Measurements from ENCODE around the gene MAPK14.

The MAPK14 gene

DNA sequence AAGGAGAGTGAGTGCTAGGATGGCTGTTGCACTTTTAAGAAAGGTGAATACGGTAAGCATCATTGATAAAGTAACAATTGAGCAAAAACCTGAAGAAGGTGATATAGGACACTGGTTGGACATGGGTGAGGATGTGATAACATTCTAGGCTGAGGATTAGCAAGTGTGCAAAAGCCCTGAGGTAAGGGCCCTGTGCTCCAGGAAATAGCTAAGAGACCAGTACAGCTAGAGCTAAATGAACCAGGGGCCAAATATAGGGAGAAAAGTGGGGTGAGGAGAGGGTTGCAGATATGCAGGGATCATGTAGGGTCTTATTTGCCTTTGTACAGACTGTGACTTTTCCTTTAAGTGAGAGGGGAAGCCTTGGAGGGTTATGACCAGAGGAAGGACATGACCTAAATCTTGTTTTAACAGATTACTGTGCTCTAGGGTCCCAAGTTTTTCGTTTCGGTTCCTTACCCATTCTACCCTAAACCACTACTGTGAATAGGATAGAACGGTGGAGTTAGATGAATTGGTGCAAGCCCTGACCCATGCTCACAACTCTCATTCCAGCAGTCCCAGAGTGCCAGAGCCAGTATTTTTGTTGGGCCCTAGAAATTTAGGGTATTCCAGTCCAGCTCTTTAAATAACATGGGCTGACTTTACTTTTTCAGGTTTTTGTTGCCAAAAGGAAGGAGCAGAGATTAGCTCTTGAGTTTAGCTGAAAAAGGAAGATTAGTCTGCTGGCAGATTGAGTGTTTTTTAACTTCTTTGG, 10.7 kb downstream of the MAPK14 start:
- DNase-seq (ENCODE audit: low read depth) = no peak

DNA sequence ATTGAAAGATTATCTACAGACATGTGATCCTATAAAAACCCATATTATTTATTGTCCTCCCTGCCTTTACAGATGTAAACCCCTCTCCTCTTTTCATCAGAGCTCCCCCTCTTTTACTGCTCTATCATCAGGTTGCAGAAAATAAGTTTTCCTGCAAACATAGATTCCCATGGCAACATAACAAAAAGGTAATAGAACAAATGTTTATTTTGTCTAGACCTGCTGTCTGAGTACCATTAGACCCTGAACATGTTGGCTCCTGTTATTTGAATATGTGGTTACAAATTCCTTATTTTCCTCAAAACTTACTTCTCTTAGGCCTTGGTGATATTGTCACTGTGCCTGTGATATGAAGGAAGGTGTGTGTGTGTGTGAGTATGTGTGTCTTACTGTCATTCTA, 11.5 kb downstream of the MAPK14 start:
- no peak for DNase-seq (ENCODE audit: low read depth)

DNA sequence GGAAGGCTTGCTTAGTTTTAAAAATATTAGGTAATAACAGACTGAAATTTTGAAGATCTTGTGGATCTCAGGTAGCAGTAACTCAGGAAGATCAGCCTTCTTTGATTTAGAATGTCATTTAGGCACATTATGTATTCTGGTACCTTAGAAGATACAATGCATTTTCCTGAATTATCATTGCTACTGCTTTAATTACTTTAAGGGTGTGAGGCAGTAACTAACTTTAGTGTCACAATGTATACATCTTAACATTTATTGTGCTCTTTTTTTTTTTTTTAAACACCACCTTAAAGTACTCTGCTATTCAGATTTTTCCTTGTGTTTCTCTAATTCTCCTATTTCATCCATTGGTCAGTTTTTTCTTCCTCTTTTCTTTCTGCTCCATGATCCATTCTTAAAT, 13.3 kb downstream of the MAPK14 start:
- no peak for DNase-seq (ENCODE audit: low read depth)

DNA sequence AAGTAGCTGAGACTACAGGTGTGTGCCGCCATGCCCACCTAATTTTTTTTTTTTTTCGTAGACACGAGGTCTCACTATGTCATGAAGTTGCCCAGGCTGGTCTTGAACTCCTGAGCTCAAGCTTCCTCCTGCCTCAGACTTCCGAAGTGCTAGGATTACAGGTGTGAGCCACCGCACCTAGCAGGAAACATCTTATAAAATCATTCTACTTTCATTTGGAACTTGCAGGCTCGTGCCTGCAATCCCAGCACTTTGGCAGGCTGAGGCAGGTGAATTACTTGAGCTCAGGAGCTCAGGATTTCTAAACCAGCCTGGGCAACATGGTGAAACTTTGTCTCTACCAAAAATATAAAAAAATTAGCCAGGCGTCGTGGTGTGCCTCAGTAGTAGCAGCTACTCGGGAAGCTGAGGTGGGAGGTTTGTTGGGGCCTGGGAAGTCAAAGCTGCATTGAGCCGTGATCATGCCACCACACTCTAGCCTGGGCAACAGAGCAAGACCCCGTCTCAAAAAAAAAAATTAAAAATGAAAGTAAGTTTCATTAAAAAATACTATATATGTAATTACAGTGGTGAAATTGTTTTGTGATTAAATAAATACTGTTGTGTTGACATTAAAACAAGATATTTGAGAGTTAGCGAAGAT, 15.1 kb downstream of the MAPK14 start:
- no peak for DNase-seq (ENCODE audit: low read depth)

DNA sequence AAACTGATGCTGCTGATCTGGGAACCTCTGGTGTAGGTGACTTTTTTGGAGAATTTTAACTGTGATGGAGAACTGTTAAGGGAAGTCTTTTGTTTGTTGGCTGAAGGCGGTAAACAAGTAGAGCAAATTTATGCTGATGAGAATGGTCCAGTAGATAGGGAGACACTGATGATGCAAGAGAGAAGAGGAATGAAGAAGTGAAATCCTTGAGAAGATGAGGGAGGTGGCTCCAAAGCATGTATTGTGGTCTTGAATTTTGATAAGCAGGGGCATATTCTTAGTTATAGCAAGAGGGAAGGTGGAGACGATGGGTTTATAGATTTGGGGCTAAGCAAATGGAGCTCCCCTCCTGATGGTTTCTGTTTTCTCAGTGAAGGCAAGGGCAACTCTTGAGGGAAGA, 22.0 kb downstream of the MAPK14 start:
- DNase-seq (ENCODE audit: low read depth) = no peak

DNA sequence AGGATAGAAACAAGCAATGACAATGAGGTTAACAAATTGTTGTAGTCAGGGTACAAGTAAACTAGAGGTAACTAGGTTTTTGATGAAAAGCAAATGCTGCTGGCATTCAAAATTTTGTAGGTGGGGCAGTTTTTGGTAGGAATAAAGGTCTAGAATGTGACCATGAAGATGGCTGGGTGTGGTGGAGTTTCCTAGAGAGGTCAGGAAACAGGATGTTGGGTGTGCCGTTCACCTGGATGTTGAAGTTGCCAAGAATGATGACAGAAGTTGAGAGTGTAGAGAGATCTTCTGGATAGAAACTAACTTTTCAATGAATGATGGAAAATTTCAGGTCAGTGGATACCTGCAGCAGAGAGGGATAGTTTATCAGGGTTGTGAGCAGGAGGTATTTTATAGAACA, 22.7 kb downstream of the MAPK14 start:
- DNase-seq (ENCODE audit: low read depth) = no peak

DNA sequence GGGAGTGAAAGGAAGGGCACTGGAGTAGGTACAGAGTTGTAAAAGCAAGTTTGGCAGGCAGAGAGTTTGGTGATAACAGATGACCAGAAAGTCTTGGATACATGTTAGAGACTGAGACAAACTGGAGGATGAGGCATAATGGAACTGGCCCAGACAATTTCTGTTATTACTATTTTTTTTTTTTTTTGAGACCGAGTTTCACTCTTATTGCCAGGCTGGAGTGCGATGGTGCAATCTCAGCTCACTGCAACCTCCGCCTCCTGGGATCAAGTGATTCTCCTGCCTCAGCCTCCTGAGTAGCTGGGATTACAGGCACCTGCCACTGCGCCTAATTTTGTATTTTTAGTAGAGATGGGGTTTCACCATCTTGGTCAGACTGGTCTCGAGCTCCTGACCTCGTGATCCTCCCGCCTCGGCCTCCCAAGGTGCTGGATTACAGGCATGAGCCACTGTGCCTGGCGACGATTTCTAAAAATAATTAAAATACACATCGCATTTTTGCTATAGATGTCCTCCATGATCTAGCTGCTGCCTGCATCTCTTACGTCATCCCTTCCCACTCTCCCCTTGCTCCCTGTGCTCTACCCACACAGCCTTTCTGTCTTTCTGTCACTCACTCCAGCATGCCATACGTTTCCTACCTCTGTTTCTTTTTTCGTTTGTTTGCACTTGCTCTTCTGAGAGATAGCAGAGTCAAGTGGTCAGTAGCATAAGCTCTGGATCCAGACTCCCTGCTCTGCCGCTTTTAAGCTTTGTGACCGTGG, 23.5 kb downstream of the MAPK14 start:
- DNase-seq (ENCODE audit: low read depth) = no peak

DNA sequence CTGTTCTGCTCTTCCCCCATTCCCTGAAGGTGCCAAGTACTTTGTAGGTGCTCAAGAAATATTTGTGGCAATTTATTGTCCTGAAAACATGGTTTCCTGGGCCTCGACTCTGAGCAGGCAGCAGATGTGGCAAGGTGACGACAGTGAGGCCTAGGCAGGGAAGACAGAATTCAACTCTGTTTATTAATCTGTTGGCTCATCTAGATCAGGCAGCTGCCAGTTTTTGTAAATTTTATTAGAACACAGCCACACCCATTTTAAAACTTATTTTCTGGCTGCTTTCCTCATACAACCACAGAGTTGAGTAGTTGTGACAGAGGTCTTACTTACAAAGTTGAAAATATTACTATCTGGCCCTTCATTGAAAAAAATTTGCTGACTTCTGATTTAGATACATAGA, 24.5 kb downstream of the MAPK14 start:
- DNase-seq (ENCODE audit: low read depth) = no peak

DNA sequence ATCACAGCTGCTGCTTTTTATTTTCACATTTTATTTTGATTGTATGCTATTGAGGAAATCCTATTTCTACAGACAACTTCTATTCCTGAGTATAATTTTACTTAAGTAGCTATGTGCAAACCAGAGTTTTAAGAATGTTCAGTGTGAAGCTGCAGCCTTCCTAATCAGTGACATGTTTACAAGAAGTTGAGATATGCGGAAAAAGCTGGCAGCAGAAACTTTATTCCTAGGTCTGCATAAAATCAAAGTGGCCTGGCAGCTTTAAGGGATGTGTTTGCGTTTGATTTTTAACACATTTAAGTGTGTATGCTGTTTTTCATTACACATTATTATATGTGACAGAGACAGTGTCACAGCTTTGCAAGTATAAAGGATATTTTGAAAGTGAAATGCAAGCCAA, 26.3 kb downstream of the MAPK14 start:
- no peak for DNase-seq (ENCODE audit: low read depth)

DNA sequence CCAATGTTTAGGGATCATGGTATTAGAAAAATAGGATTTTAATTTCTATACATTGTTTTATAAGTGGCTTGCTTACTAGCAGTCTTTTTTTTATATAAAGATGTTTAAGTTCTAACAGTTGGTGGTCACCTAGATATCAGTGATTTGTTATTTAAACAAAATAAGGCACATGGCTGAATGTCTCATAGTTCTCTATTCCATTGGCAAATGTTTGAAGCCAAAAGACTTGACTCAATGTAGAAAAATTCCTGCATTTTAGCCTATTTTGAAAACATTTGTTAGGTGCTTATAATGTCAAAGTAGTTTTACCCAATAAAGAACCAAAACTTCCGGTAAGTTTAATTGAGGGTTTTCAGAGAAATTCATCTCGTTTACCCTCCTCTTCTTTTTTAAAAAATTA, 26.8 kb downstream of the MAPK14 start:
- DNase-seq (ENCODE audit: low read depth) = no peak

DNA sequence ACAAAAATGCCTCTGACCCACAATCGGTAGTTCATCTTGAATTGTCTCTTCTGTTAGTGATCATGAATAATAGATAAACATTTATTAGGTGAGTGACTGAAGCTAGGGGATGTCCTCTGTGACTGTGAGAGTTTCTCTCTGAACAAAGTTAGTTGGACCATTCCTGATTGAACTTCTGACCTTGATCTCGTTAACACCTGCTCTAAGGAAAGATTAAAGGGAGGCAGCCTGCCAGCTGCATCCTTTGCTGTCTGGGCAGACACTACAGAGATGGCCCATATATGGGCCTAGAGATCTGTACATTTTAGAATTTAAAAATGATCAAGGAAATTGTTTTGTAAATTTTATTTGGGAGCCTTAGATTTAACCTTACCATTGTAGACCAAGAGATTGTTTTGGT, 27.3 kb downstream of the MAPK14 start:
- no peak for DNase-seq (ENCODE audit: low read depth)

DNA sequence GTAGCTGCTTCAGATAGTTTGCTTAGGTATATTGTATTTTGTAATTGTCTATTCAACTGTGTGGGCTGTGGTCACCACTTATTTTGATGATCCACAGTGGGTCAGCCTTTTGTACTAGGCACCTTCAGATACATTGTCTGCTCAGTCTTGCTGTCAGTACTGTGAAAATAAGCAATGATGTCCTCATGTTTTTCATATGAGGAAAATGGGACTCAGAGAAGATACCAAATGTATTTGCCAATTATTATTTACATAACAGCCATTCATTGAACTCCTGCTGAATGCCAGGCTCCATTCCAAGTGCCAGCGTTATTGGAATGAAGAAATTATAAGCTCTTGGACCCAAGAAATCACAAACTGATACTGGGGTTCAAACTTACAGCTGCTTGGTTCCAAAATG, 28.6 kb downstream of the MAPK14 start:
- DNase-seq (ENCODE audit: low read depth) = no peak

DNA sequence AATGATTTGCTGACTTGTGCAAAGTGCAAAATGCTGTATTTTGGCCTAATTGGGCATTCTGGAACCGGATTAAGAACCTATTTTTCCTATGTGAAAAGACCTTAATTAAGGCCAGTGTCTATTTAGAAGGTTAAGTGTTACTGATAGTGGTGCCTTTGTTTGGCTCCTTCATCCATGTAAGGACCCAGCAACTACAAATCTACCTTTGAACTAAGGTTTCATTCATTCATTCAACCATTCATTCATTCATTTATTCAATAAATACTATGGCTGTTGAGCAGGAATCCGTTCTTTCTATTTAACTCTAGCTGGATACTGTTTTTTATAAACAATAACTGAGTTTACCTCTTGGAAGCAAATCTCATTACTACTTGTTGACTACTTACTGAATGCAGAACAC, 33.6 kb downstream of the MAPK14 start:
- no peak for DNase-seq (ENCODE audit: low read depth)

DNA sequence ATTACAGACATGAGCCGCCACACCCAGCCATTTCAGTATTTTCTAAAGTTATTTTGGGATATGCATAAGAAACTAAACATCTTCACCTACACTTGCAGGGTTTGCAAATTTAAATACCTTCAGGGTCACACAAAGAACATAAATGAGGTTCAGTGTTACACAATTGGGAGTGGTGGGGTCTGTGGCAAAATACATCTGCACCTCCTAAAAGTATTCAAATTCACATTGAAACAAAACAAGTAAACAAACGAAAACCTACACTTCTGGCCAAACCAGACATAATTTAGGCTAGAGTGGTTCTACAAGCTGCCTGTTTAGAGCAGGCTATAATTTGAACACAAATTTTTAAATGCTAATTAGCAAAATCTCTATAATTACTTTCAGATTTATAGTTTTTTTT, 34.6 kb downstream of the MAPK14 start:
- DNase-seq (ENCODE audit: low read depth) = no peak

DNA sequence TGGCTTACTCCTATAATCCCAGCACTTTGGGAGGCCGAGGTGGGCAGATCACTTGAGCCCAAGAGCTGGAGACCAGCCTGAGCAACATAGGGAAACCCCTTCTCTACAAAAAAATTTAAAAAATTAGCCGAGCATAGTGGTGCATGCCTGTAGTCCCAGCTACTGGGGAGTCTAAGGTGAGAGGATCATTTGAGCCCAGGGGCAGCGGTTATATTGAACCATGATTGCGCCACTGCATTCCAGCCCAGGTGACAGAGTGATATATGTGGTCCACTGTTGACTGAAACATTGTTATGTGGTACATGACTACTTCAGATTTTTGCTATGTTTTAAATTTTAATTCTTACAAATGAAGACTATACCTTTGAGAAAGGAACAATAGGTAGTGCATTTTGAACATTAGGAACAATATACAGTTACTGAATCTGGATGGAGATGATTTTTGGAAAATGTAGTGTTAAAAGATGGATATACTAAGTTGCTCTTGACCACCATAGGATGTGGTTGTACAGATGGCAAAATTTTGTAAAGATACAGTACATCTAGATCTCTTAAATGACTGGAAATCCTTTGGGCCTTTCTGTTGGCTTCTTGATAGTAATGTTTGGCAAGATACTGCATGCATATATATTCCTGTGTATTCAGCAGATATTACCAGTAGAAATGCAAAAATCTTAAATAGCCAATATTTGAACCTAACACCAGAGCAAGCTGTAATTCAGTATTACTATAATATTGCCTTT, 35.9 kb downstream of the MAPK14 start:
- DNase-seq (ENCODE audit: low read depth) = no peak

DNA sequence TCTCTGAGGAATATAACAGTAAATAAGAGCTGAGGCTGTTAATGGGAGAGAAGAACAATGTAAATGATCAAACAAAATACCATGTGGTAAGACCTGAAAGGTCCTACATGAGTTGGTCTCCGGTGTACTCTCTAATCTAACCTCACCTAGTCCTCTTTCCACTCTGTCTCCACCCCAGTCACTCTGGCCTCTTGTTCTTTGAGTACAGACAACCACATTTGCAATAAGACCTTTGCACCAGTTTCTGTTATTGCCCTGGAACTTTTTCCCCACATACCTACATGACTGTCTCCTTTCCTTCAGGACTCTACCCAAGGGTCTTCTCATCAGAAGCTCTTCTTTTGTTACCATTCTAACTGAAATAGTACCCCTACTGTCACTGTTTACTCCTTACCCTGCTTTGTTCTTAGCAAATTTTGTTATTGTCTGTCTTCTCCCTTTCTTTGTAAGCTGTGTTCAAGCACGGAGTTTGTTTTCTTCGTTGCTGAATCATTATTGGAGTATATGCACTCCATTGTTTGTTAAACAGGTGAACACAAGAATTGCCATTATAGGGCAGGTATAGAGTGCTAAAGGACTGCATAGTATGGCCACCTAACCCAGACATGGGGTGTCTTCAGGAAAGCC, 37.3 kb downstream of the MAPK14 start:
- no peak for DNase-seq (ENCODE audit: low read depth)

DNA sequence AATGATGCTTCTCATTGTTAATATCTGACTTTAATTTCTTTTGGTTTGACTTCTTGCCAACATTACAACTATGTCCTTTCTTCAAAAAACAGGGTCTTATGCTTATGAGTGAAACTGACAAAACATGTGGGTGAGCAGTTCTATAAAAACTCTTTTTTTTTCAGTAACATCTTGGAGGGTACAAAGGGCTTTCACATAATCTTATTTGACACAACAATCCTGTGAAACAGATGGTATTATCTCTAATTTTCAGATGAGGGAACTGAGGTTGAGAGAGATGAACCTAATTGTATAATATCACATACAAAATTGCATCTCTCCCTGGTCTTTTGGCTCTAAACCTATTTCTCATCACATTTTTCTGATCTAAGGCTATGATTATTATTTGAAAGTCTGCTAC, 38.3 kb downstream of the MAPK14 start:
- DNase-seq (ENCODE audit: low read depth) = no peak

DNA sequence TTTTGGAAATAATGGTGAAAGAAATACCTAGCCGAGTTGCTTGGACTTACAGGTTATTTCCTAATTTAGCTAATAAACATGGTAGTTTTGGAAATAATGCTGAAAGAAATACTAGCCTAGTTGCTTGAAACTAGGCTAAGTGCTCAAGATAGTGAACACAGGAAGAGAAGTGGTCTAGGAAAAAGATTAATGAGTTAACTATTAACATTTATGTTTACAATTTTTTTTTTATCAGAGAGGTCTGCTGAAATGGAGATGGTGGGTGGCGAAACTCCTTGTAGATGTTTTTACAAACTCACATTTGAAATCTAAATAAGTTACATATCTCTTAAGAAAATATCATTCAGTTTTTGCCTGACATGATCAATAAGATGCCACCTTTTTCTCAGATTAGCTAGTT, 39.2 kb downstream of the MAPK14 start:
- DNase-seq (ENCODE audit: low read depth) = no peak

DNA sequence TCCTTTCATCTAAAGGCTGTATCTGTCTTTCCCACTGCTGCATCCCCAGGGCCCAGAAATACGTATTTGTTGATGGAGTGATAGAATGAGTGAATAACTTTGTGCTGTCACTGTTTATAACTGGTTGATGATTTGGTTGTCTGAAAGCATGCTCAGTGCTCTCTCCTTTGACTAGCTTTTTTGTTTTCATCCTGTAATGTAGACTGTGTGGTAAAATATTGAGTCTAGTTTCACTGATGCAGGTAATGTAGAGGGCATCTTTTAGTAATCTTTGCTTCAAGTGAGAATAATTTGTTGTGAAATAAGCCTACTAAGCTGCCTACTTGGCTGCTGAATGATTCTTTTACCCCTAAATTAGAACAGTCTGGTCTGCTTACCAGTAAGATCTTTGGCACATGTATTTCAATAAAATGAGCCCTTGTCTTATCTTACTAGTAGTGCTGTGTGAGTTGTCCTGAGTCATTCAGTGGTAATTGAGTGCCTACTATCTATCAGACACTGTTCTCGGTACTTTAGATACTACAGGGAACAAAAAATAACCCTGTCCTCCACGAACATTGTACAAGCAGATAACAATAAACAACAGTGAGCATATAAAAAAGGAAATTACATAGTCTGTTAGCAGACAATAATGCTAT, 39.9 kb downstream of the MAPK14 start:
- DNase-seq (ENCODE audit: low read depth) = no peak

DNA sequence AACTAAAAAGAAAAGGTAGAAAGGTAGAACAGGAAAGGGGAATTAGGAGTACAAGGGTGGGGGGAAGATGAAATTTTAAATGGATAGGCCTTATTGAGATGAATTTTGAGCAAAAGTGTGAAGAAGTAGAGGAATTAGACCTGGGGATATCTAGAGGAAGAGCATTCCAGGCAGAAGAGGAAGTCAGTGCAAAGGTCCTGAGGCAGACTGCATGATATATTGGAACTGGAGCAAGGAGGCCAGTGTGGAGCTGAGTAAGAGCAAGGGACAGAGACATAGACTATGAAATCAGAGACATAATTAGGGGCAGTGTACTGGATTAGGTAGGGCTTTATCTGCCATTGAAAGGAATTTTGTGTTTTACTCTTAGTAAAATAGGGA, 40.4 kb downstream of the MAPK14 start:
- DNase-seq (ENCODE audit: low read depth) = no peak

DNA sequence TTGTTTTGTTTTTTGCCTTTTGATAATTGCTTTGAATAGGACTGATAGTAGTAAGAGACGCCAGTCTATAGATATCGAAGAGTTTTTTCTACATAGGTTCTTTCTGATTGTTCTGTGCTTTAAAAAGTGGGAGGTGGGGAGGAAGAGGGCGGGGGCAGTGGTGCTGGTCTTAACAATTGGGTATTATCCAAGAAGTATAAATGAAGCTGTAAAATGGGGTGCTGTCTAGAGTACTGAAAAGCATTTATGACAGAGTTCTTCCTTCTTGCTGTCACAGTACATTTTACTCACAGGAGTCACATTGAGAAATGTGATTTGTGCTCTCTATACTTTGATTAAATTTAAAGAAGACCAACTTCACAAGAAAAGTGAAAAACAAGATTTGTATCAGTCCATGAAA, 41.0 kb downstream of the MAPK14 start:
- no peak for DNase-seq (ENCODE audit: low read depth)

DNA sequence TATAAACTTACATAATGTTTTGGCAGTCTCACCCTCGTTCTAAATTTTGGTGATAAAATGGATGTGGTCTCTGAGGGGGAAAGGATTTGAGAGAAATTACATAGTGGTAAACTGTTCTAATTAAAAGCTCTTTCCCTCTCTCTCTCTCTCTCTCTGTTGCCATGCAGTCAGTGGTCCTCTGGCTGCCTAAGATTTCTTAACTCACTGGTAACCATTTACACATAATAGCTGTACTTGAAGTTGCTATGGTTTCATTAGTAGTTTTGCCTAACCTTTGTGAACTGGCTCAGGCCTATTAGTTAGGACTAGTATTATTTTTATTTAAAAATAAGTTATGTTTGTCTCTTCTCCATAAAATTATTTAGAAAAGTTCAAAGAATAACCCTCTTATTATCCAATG, 42.0 kb downstream of the MAPK14 start:
- no peak for DNase-seq (ENCODE audit: low read depth)

All from activated gamma-delta T cell treated with anti-CD3 and anti-CD28 coated beads, Interleukin-2, amount 50 U/mL, for 16 hours (primary cell).